Fibroblast of the aortic adventitia (primary cell): ENCODE data around the gene ATP13A3. TPM values are rescaled to one million over a fixed set of nuclear protein-coding genes. Genes with fewer than 3 reads are reported as not detected.

Experiments
- DNase-seq: peaks from one replicate; pipeline ENCODE4 v3.0.0-alpha.2; 2010; ENCODE audit warnings: low read depth
- H3K4me3 ChIP-seq: 2 replicates; pipeline ENCODE4 v1.5.1; 2011; ENCODE audit warnings: low read depth, mild to moderate bottlenecking, control low read depth, low read length, moderate library complexity
- CTCF ChIP-seq: IDR thresholded peaks from 2 replicates; pipeline ENCODE4 v1.5.1; 2011; ENCODE audit warnings: mild to moderate bottlenecking, low read length, control low read depth, inconsistent platforms; ENCODE audit not compliant: insufficient read depth
- total RNA-seq: library from RNA; depleted of rRNA; stranded (reverse); fragments of >200 nt; gene quantifications from 2 replicates; pipeline ENCODE4 v1.2.3, GENCODE V29; 2012; ENCODE audit warnings: low replicate concordance

The ATP13A3 gene
- total RNA-seq, 1 donor: 494 TPM

DNA sequence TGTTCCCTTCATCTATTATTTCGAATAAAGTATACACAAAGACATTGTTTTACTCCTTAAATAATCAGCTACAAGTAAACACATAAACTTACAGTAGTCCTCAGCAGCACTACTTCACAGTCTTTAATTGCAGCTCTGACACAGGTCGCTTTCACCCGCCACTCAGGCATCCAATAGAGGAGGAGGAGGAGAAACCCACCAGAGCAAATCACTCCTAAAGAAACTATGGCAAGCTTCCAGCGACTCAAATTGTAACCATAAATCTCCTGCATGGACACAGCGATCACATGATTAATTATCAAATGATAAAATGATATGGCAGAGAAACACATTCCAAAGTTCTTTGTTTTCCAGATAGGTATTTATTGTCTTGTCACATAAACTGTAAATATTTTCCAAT is 26.2 kb downstream of the ATP13A3 start:
- TF ChIP-seq CTCF: no peak
- DNase-seq: no peak
- H3K4me3 ChIP-seq: no peak overlapping the region

DNA sequence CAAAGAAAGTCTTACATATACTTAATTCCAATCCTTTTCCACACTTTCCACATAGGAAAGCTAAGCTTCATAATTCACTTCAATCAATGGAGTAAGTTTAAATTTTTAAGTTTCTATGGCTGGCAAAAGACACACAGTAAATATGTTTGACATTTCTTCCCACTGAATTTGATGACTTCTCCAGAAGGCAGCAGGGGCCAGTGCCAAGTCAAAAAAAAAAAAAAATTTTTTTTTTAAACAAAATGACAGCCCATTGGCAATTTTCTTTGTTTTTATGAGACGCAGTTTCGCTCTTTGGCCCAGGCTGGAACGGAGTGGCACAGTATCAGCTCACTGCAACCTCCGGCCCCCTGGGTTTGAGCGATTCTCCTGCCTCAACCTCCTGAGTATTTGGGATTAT is 28.7 kb downstream of the ATP13A3 start:
- TF ChIP-seq CTCF: no peak
- no peak overlapping the region for H3K4me3 ChIP-seq
- DNase-seq: no peak

DNA sequence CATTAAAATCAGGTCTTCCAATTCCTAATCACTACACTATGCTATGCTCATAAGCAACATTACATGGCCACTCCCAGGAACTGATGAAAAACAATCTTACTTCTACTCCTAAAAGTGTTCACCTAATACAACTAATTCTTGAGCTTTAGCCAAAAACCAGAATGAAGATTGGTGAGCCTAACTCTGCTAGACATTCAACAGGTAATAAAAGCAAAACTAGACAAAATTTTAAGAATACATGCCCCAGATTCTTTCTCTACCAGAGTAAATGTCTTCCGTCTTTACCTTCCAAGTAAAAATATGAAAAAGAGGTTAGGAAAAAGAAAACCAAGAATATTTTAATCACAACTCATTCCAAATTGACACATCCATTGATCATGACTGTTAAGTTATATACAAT is 31.3 kb downstream of the ATP13A3 start:
- no peak for DNase-seq
- no peak overlapping the region for H3K4me3 ChIP-seq
- TF ChIP-seq CTCF: no peak

GRCh38 chr3:194450341-194450740 is 36.5 kb downstream of the ATP13A3 start:
- no peak overlapping the region for H3K4me3 ChIP-seq
- TF ChIP-seq CTCF: no peak
- no peak for DNase-seq

DNA sequence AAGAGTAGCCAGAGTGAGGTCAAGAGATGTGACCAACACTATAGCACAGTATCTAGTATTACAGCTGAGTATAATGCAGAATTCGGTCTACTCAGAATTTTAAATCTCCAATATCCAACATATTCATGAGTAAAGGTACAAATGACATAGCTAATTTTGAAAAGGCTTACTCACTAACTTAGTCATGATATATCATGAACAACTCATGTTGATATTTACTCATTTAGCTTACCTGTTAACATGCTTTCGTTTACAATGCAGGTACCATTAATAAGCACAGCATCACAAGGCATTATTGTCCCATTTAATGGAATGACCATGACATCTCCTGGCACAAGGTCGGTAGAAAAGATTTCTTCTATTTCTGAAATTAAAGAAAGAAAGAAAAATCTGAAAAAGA is 36.9 kb downstream of the ATP13A3 start:
- no peak overlapping the region for H3K4me3 ChIP-seq
- TF ChIP-seq CTCF: no peak
- DNase-seq: no peak

DNA sequence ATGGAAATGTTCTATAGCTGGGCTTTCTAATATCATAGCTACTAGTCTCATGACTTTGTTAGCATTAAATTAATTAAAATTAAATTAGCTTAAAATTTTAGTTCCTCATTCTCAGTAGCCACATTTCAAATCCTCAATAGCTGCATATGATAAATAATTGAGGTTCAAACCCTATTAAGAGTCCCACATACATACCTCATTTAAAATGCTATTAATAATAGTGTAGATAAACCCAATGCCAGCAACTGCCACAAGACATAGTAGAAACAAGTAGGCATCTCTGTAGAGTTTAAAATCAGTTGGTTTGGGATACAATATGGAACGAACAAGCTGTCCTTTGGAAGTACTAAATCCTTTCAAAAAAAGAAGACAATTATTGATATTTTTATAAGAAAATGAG is 39.1 kb downstream of the ATP13A3 start:
- no peak overlapping the region for H3K4me3 ChIP-seq
- DNase-seq: no peak
- no peak for TF ChIP-seq CTCF

- no peak for TF ChIP-seq CTCF
Measured at GRCh38 chr3:194447161-194447560, 39.6 kb downstream of the ATP13A3 start.

More at GRCh38 chr3:194447161-194447560, 39.6 kb downstream of the ATP13A3 start:
- no peak for DNase-seq
- H3K4me3 ChIP-seq: no peak overlapping the region
